Measurements from ENCODE around the gene TENT4A.

GRCh38 chr5:6750951-6751685, 37.9 kb downstream of the TENT4A start:
- TF ChIP-seq, protein P1, sequence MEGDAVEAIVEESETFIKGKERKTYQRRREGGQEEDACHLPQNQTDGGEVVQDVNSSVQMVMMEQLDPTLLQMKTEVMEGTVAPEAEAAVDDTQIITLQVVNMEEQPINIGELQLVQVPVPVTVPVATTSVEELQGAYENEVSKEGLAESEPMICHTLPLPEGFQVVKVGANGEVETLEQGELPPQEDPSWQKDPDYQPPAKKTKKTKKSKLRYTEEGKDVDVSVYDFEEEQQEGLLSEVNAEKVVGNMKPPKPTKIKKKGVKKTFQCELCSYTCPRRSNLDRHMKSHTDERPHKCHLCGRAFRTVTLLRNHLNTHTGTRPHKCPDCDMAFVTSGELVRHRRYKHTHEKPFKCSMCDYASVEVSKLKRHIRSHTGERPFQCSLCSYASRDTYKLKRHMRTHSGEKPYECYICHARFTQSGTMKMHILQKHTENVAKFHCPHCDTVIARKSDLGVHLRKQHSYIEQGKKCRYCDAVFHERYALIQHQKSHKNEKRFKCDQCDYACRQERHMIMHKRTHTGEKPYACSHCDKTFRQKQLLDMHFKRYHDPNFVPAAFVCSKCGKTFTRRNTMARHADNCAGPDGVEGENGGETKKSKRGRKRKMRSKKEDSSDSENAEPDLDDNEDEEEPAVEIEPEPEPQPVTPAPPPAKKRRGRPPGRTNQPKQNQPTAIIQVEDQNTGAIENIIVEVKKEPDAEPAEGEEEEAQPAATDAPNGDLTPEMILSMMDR (IDR thresholded peaks at IDR 0.05): no peak
- TF ChIP-seq REST (IDR thresholded peaks at IDR 0.05; ENCODE audit: insufficient read depth in 1 of 2, low read depth in 2 of 2, low read length in 1 of 2) (no peak), POLR2AphosphoS5 (IDR thresholded peaks at IDR 0.05; ENCODE audit: low read depth, low read length) (no peak), SIN3A (IDR thresholded peaks at IDR 0.05; ENCODE audit: borderline replicate concordance, insufficient read depth, low read depth, low read length) (no peak), TCF7L2 (IDR thresholded peaks at IDR 0.05; ENCODE audit: low read depth, low read length) (no peak)
